GM10847 (cell line): ENCODE data around the gene WDR82.

Source experiments
- POLR2A ChIP-seq: IDR thresholded peaks from 2 replicates; pipeline ENCODE4 v1.6.1; 2011; ENCODE audit not compliant: insufficient read length; ENCODE audit errors: extremely low read depth

The WDR82 gene

DNA sequence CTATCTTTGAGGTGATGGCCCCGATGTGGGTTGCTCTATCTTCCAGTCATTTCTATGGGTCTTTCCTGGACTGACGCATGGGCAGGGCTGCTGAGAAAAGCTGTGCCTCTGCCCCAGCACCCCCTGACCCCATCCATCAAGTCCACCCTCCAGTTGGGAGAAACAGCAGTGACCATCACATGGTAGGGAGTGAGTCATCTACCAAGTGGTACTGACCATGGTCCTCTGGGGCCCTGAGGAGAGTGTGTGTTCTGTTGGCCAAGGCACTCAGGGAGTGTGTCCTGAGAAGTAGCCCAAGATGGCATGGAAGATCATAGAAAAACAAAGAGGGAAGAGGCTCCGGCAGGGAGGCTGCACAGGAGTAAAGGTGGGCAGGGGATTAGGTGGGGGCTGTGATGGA is 36.0 kb upstream of the WDR82 start:
- TF ChIP-seq POLR2A = no peak

DNA sequence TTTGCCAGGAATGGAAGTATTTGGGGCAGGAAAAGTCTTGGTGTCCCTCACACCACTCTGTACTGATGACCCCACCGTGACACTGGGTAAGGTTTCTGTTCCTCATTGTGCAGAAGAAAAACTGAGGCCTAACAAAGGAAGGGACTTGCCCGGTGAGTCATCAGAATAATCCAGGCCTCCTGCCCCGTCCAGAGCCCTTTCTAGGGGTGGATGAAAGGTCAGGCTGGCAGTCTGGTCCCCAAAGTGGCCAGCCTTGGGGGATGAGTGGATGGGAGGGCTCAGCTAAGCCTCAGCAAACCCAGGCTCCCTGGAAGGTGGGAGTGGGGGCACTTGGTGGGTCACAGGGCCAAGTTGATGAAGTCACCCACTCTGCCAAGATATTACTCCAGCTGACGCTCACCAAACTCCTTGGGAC is 35.3 kb upstream of the WDR82 start:
- TF ChIP-seq POLR2A = no peak

DNA sequence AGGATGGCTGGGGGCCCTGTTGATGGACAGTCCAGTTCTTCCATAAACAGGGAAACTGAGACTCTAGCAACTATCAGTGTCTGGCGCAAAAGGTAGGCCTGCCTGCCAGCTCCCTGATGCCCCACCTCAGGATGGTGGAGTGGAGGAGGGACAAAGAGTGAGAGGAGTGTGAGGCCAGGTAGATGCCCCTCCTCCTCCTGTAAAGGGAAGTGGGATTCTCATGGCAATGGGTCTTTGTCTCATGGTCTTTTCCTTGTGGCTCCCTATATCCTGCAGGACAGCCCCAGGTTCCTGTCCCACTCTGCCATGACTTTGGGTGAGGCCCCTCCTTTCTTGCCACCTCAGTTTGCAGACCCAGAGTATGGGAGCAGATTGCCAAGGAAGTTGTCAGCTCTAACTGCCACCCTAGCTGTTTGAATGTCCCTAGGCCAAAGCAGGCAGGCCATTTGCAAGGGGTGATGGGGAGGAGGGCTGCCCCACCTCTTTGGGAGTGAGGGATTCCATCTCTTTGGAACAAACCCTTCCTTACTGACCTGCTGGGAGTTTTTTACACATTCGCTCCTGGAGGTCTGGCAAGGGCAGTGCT is 34.8 kb upstream of the WDR82 start:
- no peak for TF ChIP-seq POLR2A

DNA sequence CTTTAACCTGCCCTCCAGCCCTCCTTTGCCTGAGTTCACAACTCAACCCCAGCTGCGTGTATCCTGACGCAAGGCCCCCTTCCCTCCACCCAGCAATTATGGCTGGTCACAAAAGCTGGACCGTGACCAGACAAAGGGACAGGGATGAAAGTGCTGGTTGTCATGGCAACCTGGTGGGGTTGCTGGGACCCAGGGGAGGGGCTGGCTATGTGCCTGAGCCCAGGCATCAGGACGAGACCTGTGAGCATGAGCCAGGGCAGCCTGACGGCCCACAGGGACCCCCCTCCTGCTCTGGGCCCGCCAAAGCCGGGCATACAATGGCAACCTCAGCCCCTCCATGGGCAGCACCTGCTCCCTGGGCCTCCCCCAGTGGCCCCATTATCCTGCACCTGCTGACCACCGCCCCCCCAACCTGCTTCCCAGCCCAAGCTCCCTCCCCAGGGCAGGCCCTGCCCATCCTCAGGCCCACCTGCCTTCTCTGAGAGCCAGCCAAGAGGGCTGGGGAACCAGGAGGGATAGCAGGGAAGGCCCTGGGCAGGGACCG is 33.2 kb upstream of the WDR82 start:
- no peak for TF ChIP-seq POLR2A

DNA sequence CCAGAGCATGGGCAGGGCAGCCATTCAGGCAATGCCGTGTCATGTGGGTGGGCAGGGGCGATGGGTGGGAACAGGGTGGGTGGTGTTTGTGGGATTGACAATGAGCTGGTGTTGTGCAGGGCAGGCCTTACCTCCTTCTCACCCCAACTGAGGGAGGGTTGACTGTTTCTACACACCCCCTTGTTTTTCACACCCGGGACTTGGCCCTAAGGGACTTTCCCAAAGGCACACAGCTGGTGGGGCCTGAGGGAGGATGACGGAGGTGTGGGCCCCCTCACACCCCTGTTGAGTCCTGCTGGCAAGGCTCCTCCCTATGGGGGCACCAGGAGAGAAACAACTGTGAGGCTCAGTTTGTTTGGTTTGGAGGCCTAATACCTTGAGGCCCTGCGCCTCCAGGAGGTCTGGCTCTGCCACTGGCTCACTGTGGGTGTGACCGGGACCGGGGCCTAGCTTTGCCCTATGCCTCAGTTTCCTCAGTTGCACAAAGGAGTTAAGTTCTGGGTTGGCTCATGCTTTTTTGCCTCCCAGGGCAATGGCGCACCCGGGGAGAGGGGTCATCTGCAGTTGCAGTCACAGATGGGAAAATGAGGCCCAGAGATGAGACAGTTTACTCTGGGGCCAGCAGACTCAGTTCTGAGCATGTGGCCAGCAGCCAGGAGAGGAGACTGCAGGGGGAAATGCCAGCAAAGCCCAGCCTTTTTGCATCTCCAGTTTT is 32.6 kb upstream of the WDR82 start:
- TF ChIP-seq POLR2A = no peak

DNA sequence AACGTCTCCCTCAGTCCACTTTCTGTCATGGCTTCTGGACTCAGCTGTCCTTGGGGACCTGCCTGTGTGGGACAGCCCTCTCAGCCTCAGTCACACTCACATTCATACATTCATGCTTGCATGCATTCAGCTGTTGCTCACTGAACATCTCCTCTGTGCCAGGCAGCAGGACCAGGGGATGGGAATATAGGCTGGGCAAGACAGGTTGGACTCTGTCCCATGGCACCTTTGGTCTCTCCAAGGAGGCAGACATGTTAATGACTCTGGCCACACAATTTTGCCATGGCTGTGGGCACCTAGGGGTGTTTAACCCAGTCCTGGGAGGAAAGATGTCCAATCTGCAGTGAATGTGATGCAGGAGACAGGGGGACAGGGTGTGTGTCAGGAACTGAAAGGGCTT is 29.9 kb upstream of the WDR82 start:
- no peak for TF ChIP-seq POLR2A

DNA sequence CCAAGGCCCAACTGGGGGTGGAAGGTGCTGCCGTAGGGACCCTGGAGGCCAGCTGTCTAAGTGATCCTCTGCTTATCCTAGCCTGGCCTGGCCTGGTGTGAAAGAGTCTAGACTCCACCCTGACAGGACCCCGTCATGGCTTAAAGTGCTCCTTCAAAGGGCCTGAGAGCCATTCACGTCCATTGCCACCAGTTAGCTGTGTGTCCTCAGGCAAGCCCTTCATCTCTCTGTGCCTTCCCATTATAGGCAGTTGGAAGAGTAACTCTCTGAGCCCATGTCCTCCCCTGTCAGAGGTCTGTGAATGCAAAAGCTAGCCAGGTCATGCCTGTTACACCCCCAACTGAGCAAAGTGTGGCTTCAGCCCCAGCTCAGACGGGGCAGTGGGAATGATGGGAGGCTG is 28.5 kb upstream of the WDR82 start:
- TF ChIP-seq POLR2A = no peak

DNA sequence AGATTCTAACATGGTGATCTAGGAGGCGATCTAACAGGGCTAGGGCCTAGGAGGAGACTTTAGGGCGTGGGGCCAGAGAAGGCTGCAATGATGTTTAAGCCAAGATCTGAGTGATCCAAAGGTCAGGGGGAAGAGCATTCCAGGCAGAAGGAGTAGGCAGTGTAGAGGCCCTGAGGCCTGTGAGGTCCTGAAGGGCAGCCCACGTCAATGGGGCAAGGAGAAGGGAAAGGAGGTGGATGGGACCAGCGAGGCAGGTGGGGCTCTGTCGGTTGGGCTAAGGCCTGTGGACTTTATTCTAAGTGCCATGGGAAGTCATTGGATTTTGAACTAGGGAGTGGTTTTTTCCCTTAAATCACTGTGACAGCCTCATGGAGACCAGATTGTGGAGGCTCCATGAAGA is 27.5 kb upstream of the WDR82 start:
- no peak for TF ChIP-seq POLR2A

DNA sequence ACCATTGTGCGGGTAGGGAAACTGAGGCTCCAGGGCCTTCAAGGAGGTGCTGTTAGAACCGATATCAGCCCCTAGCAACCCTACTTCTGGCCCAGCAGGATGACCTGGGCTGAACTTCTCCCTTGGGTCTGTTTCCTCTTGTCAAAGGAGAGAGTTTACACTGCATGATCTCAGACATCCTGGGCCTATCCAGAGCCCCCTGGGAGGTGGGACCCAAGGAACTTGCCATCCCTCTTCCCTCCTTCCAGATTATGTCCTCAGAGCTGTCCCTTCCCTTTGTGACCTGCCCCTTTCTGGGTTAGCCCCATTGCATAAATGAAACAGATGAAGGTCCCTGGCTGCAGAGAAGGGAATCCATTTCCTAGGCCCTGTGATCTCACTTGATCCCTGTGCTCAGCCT is 25.4 kb upstream of the WDR82 start:
- TF ChIP-seq POLR2A = no peak

DNA sequence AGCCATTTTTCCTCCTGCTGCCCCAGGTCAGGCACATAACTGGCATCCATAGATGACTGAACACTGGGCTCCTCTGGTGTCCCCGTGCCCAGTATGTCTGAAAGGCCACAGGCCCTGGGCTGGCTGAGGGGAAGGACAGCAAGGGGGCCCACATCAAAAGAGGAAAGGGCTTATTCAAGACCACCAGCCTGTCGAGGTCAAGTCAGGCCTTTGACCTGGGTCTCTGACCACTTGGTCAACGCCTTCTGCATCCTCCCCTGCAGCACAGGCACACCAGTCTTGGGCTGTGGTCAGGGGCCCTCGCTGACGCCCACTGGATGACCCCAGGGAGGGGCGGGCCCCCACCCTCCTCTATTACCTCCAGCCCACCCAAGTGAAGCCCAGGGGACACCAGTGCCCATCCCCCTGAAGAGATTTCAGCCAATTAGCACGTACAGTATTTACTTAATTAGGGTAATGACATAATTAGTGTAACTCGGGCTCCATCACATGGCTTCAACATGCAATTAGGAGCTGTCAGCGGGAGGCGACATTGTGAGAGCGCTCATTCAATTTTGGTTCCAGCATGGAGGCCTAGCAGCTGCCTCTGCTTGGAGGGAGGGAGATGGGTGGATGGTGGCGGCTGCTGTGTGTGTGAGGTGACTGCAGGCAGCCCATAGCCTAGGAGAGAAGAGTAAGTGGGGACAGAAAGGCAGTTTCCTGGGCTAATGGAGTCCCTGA is 24.1 kb upstream of the WDR82 start:
- TF ChIP-seq POLR2A = no peak

DNA sequence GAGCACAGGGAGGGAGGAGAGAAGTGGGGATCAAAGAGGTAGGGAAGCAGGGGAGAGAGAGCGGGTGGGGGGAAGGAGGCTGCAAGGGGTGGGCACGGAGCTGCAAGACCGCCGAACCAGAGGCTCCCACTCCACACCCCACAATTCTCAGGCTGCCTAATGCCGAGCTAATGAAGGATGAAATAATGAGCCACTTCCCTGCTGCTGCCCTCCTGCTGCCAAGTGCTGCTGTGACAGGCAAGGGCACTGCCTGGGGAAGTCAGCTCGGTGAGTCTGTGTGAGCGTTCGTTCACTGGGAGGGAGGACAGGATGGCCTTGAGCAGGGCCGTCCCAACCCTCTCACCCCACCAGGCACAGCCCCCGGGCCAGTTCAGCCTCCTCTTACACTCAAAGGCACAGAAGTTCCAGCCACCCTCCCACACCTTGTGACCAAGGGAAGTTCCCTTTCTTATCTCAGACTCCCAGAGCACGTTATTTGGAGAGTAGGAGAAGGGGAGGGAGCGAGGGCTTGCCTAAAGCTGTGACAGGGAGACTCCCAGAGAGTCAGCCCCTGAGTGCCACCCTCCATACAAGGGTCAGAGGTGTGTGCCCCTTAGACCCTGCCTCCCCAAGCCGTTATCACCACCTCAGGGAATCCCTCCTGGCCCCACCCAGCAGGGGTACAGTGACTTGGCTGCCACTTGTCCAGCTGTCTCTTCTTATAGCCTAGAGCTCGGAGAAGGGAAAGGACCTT is 21.6 kb upstream of the WDR82 start:
- TF ChIP-seq POLR2A = no peak

DNA sequence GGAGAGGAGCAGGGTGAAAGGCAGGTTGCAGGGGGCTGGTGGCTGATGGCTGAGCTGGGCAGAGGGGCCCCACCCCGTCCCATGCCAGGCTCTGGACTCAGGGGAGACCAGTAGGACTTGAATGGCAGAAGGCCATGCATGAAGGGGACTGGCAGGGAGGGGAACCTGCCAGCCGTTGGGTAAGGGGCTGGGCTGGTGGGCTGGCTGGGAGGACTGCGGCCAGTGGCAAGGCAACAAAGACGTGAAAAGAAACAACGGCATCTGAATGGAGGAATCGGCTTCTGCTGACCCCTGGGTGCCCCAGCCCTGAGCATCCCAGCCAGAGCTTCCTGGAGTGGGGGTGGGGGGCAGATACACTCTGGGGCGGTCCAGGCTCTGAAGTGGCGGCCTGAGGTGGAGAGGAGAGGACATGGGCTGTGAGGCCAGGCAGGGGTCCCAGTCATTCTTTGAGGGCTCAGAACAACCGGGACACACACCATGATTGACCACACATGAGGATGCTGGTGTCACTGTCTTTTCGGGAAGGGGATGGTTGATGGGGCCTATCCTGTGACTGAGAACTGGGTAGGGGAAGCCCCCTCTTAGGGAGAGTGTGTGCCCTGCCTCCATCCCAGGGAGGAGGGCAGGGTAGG is 20.9 kb upstream of the WDR82 start:
- no peak for TF ChIP-seq POLR2A

DNA sequence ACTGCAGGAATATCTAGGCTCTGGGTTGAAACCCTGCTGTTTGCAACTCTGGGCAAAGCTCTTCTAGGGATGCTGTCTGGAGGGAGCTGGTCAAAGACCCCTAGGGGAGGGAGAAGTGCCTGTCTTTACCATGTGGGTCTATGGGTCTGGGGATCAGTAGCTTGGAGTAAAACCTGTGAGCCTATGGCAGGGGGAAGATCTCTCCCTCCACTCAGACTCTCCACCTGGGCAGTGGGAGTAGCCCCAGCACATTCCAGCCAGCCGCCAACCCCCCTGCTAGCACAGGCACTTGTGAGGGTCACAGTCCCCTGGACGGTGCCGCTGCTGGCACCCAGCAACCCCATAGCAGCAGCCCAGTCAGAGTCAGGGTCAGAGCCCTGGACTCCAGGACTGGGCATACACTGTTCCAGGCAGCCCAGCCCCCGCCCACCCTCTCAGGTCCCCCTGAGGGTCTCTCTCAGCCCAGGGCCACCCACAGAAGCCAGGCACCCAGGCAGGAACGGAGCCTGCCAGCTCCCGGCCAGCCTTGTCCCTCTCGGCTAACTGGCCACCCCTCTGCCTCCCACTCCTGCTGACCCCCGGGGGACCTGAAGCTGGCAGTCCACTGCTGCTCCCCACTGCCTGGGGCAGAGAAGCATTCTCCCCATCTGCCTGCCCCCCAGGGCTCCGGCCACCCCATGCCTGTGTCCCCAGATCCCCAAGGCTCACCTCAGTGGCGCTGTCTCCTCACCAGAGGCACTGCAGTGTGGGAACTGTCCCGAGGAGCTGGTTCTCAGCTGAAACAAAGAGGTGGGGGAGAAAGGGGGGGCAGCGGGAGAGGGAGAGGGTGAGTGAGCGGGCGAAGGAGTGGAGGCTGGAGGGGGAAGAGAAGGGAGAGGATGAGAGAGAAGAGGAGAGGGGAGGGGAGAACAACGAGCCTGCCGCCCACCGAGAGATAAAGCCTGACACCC is 20.0 kb upstream of the WDR82 start:
- no peak for TF ChIP-seq POLR2A
